Keratinocyte (primary cell): Measurements from ENCODE around the gene TTC28. TPM values are rescaled to one million over a fixed set of nuclear protein-coding genes. Genes with fewer than 3 reads are reported as not detected.
"Not testable (repeated sequence)": the region's sequence is repeated elsewhere in the genome, so short reads cannot be mapped to it uniquely, and the experiment has no call there.

ENCODE experiments used
- DNase-seq: peaks from one replicate; pipeline ENCODE4 v3.0.0-alpha.2; 2011; ENCODE audit warnings: low read depth, missing footprints, low spot score
- FAIRE-seq: peaks from 2 replicates; lab custom pipeline; 2011; peaks lifted over from hg19 to GRCh38; lab: Jason Lieb, UNC
- H2AFZ ChIP-seq: 2 replicates; pipeline ENCODE4 v1.6.0; 2012; ENCODE audit warnings: low read length, control low read depth, inconsistent platforms; ENCODE audit not compliant: control insufficient read depth
- H3K27ac ChIP-seq: 2 replicates; pipeline ENCODE4 v1.5.1; 2011; ENCODE audit warnings: low read length; ENCODE audit not compliant: control insufficient read depth, insufficient read depth
- H3K27me3 ChIP-seq: 3 replicates; pipeline ENCODE4 v1.6.0; 2011; ENCODE audit warnings: low read length; ENCODE audit not compliant: control insufficient read depth, insufficient read depth; ENCODE audit errors: extremely low read depth
- H3K36me3 ChIP-seq, 2 experiments: 2 replicates in 1 of 2; 3 replicates in 1 of 2; pipeline ENCODE4 v1.5.1; 2011; ENCODE audit warnings: low read length in 2 of 2, mild to moderate bottlenecking in 1 of 2; ENCODE audit not compliant: control insufficient read depth in 2 of 2, insufficient read depth in 2 of 2; ENCODE audit errors: extremely low read depth in 1 of 2
- H3K4me1 ChIP-seq: 3 replicates; pipeline ENCODE4 v1.5.1; 2011; ENCODE audit warnings: low read length; ENCODE audit not compliant: control insufficient read depth, insufficient read depth; ENCODE audit errors: extremely low read depth
- H3K4me2 ChIP-seq: 3 replicates; pipeline ENCODE4 v1.6.0; 2011; ENCODE audit warnings: low read depth, low read length; ENCODE audit not compliant: control insufficient read depth, insufficient read depth; ENCODE audit errors: extremely low read depth
- H3K4me3 ChIP-seq, 3 experiments: fragments of 200-600 bp in 1 of 3; sonication (generic) in 1 of 3; 2 replicates in 2 of 3; 3 replicates in 1 of 3; pipeline ENCODE4 v1.5.1; 2011 to 2016; ENCODE audit warnings: low read length in 3 of 3, mild to moderate bottlenecking in 3 of 3, control low read depth in 2 of 3, inconsistent platforms in 1 of 3, low read depth in 1 of 3, mixed read lengths in 1 of 3, mixed run types in 1 of 3, moderate library complexity in 1 of 3; ENCODE audit not compliant: control insufficient read depth in 2 of 3, insufficient read depth in 2 of 3; ENCODE audit errors: extremely low read depth in 1 of 3
- H3K79me2 ChIP-seq: 2 replicates; pipeline ENCODE4 v1.6.0; 2012; ENCODE audit warnings: low read length; ENCODE audit not compliant: control insufficient read depth, insufficient read depth
- H3K9ac ChIP-seq: 3 replicates; pipeline ENCODE4 v1.6.0; 2011; ENCODE audit warnings: low read length; ENCODE audit not compliant: control insufficient read depth, insufficient read depth; ENCODE audit errors: extremely low read depth
- H3K9me1 ChIP-seq: 3 replicates; pipeline ENCODE4 v1.6.0; 2011; ENCODE audit warnings: low read length; ENCODE audit not compliant: control insufficient read depth, insufficient read depth; ENCODE audit errors: extremely low read depth
- H3K9me3 ChIP-seq: 2 replicates; pipeline ENCODE4 v1.5.1; 2012; ENCODE audit warnings: low read depth, low read length; ENCODE audit not compliant: control insufficient read depth
- H4K20me1 ChIP-seq: 3 replicates; pipeline ENCODE4 v1.6.0; 2011; ENCODE audit warnings: low read length; ENCODE audit not compliant: control insufficient read depth, insufficient read depth; ENCODE audit errors: extremely low read depth
- EZH2 ChIP-seq: IDR thresholded peaks from one replicate; pipeline ENCODE4 v1.6.1; 2012; ENCODE audit warnings: inconsistent platforms, mild to moderate bottlenecking, low read length, moderate library complexity
- dilution Hi-C: fragments of 300-500 bp; cut with MboI; formaldehyde crosslinking; loops from one replicate; pipeline ENCODE4 v1.7.0; 2020; ENCODE audit warnings: low sequenced_read_pairs; ENCODE audit not compliant: extremely low pct_ligation_motif_present
- polyA plus RNA-seq, 5 experiments: library from polyadenylated mRNA; depleted of rRNA in 3 of 5; stranded (reverse) in 3 of 5; stranded (forward) in 1 of 5; unstranded in 1 of 5; fragments of >200 nt; gene quantifications; 1 replicate in 1 of 5; 2 replicates in 3 of 5; 3 replicates in 1 of 5; pipeline versions ENCODE4 v1.2.1 to v1.2.3, GENCODE V29; 2011 to 2012; ENCODE audit warnings: missing spikeins in 2 of 5, low read depth in 1 of 5, low replicate concordance in 1 of 5
- TF ChIP-seq, protein P1 (sequence below), 3 experiments: IDR thresholded peaks in 1 of 3; conservative IDR thresholded peaks in 1 of 3; optimal IDR thresholded peaks in 1 of 3; 2 replicates in 2 of 3; 3 replicates in 1 of 3; pipeline versions ENCODE3 to v1.5.1; 2011; ENCODE audit warnings: low read length in 3 of 3, mild to moderate bottlenecking in 3 of 3, moderate library complexity in 2 of 3, control low read depth in 1 of 3, inconsistent platforms in 1 of 3; ENCODE audit not compliant: insufficient read depth in 2 of 3; ENCODE audit errors: extremely low read depth in 1 of 3

The TTC28 gene
- polyA plus RNA-seq, 1 donor (not counting 4 experiments of a cell fraction or from before 2014, with no cell fraction given): 0.66 TPM

- dilution Hi-C loops: no loop called here
- no peak overlapping the region for H3K4me3 ChIP-seq
- H3K27me3 ChIP-seq: no peaks in the 10 kb centered on the region
- H3K79me2 ChIP-seq: no peaks in the 10 kb centered on the region
- DNase-seq: no peak
- H3K9me1 ChIP-seq: no peaks in the 10 kb centered on the region
- no peaks in the 10 kb centered on the region for H3K36me3 ChIP-seq
- no peak overlapping the region for H2AFZ ChIP-seq
- H3K9ac ChIP-seq: no peak overlapping the region
- H3K4me2 ChIP-seq: no peak overlapping the region
- TF ChIP-seq EZH2: no peak
- TF ChIP-seq, protein P1, sequence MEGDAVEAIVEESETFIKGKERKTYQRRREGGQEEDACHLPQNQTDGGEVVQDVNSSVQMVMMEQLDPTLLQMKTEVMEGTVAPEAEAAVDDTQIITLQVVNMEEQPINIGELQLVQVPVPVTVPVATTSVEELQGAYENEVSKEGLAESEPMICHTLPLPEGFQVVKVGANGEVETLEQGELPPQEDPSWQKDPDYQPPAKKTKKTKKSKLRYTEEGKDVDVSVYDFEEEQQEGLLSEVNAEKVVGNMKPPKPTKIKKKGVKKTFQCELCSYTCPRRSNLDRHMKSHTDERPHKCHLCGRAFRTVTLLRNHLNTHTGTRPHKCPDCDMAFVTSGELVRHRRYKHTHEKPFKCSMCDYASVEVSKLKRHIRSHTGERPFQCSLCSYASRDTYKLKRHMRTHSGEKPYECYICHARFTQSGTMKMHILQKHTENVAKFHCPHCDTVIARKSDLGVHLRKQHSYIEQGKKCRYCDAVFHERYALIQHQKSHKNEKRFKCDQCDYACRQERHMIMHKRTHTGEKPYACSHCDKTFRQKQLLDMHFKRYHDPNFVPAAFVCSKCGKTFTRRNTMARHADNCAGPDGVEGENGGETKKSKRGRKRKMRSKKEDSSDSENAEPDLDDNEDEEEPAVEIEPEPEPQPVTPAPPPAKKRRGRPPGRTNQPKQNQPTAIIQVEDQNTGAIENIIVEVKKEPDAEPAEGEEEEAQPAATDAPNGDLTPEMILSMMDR (optimal IDR thresholded peaks at IDR 0.05 in 1 of 3, IDR thresholded peaks at IDR 0.05 in 1 of 3, conservative IDR thresholded peaks at IDR 0.05 in 1 of 3; ENCODE audit: extremely low read depth in 1 of 3, insufficient read depth in 2 of 3, low read length in 3 of 3): no peak
- H3K27ac ChIP-seq: no peak overlapping the region
- FAIRE-seq: no peak
- no peaks in the 10 kb centered on the region for H3K4me1 ChIP-seq
- no peaks in the 10 kb centered on the region for H3K9me3 ChIP-seq
- no peaks in the 10 kb centered on the region for H4K20me1 ChIP-seq
Observed at GRCh38 chr22:28498044-28498443, 181.6 kb downstream of the TTC28 start.

GRCh38 chr22:28497188-28497587 lies 182.5 kb downstream of the TTC28 start:
- H3K27me3 ChIP-seq: no peaks in the 10 kb centered on the region
- dilution Hi-C loops: no loop called here
- FAIRE-seq (no peak), DNase-seq (no peak)
- TF ChIP-seq, protein P1 (optimal IDR thresholded peaks at IDR 0.05 in 1 of 3, IDR thresholded peaks at IDR 0.05 in 1 of 3, conservative IDR thresholded peaks at IDR 0.05 in 1 of 3; ENCODE audit: extremely low read depth in 1 of 3, insufficient read depth in 2 of 3, low read length in 3 of 3): no peak
- no peak for TF ChIP-seq EZH2
- H3K36me3 ChIP-seq: no peaks in the 10 kb centered on the region
- H3K4me3 ChIP-seq: no peak overlapping the region
- H3K9me3 ChIP-seq: no peaks in the 10 kb centered on the region
- no peak overlapping the region for H3K27ac ChIP-seq
- H3K4me1 ChIP-seq: no peaks in the 10 kb centered on the region
- H2AFZ ChIP-seq: no peak overlapping the region
- no peaks in the 10 kb centered on the region for H4K20me1 ChIP-seq
- H3K4me2 ChIP-seq: no peak overlapping the region
- no peaks in the 10 kb centered on the region for H3K79me2 ChIP-seq
- H3K9ac ChIP-seq: no peak overlapping the region
- H3K9me1 ChIP-seq: no peaks in the 10 kb centered on the region

- H4K20me1 ChIP-seq: not testable (repeated sequence)
Observed at GRCh38 chr22:28491289-28491688, 188.4 kb downstream of the TTC28 start.

More at GRCh38 chr22:28491289-28491688, 188.4 kb downstream of the TTC28 start:
- H3K4me3 ChIP-seq, H2AFZ ChIP-seq, dilution Hi-C loops, H3K27me3 ChIP-seq, H3K36me3 ChIP-seq, H3K4me1 ChIP-seq, H3K27ac ChIP-seq, H3K79me2 ChIP-seq, H3K9me3 ChIP-seq, DNase-seq, H3K9ac ChIP-seq, H3K9me1 ChIP-seq, FAIRE-seq, H3K4me2 ChIP-seq: not testable (repeated sequence)
